Suppressor macrophage (primary cell): Measurements from ENCODE around the gene INTS6.
A peak's percentile ranks its signal among the peaks of the same experiment; 100 is the strongest.

Experiments
- DNase-seq, 4 experiments: peaks; one replicate each; pipeline ENCODE4 v3.0.0-alpha.2; 2020 to 2022

The INTS6 gene

DNA sequence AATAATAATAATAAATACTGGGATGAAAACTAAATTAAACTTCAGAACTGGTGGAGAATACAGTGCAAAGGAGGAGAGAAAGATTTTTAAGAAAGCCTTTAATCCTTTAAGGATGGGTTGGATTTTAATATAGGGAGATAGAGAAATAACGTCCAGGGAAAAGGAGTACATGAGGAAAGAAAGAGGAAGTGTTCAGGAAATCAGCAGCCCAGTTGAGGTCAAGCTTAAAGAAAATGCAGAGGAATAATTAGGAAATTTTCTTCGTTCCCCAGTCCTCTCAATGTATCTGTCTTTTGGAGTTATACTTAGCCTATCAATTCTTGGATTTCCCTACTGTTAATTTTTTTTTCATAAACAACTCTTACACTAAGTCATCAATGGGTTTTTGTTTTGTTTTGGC lies 47.7 kb downstream of the INTS6 start:
- DNase-seq, result peak in 3 of 4 experiments; percentile 5 to 35 (median 31)

DNA sequence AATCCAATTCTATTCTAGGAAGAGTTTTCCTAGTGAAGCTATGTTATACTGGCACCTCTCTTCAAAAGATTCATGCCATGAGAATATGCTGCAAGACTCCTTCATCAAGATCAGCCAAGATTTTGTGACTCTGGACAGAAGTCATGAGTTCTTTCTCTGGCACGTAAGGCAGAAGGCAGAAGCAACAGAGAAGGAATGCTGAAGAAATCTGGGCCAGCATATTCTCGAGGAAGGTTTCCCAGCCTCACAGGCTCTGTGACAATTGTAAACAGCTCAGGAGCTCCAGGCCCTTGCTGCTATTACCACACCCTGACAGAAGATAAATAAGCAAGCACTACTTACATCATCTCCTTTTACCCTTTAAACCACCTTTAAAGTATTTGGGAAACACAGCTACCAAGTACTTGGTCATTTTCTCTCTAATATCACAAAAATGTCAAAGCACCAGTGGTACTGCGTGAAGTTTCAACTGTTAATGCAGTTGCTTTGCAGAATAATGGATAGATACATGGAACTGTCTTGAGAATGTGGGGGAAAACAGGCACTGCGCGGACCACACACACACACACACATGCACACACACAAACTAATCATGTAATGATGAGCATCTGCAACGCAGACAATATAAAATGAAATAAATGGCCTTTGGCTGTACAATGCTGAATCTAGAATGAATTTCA lies 55.4 kb downstream of the INTS6 start:
- DNase-seq, result peak in 1 of 4 experiments; percentile 4

DNA sequence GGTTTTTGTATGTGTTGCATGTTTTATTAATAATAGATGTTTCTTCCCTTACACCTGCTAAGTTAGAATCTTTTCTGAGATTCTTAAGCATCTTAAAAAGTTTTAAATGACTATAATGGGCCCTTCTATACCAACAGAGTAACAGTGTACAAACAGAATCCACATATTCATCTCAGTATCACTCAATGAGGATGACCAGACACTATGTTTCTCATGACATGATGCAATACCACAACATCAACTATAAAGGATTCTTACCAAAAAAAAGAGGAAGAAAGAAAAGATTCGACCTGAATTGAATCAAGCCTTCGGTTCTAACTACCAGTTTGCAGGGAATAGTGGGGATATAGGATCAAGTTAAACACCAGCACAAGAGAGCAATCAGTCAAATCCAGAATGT lies 56.5 kb downstream of the INTS6 start:
- DNase-seq, result peak in 2 of 4 experiments; percentile 64 to 71

- DNase-seq, result no peak
Measured at GRCh38 chr13:51394724-51395123, 58.1 kb downstream of the INTS6 start.

GRCh38 chr13:51385114-51385513 lies 67.7 kb downstream of the INTS6 start:
- no peak for DNase-seq

GRCh38 chr13:51380269-51380668 lies 72.6 kb downstream of the INTS6 start:
- DNase-seq, result no peak

GRCh38 chr13:51373451-51373850 lies 79.4 kb downstream of the INTS6 start:
- no peak for DNase-seq

GRCh38 chr13:51371768-51372399 lies 81.0 kb downstream of the INTS6 start:
- no peak for DNase-seq

- DNase-seq, result no peak
Measured at GRCh38 chr13:51370811-51371210, 82.0 kb downstream of the INTS6 start.

DNA sequence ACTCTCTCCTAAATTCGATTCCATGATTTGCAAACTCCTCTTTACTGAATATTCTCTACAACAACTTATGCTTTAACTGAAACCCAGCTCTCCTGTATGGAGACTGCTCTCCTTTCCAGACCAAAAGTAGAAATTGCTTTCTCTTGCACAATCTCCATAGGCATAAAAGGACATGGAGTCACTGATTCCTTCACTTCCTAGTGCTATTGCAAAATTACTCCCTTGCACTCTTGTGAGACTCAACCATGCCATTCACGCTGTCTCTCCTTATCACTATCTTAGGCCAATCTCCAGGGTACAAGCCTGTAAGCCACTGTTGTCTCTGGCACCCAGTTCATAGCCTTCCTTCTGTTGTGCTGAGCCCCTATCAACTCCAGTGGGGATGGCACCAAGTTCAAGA lies 82.7 kb downstream of the INTS6 start:
- peak; percentile 26 to 72 (median 50) for DNase-seq

DNA sequence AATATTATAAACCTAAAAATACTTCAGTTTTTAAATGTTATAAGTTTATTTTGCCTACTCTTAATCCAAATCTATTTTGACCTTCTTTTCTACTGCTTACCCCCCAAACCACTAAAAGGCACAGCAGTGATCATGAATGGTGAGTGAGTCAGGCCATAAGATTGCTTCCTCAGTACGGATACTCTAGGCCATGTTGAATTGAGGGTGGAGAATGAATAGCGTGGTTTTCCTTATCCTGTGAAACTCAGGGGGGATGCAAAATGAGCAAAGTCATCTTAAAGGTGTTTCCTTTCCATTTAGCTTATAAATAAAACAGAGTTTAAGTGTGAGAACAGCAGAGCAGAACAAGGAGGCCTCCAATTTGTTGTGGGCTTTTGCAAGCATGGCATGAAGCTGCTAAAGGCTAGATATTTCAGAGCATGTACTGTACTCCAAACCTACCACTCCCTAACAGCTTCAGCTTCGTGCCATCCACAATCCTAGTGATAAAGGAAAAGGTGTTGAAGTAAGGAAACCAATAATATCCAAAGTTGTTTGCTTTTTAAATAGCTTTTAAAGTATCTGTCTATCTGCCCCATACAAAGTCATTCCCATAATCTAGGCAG lies 88.3 kb downstream of the INTS6 start:
- no peak for DNase-seq

GRCh38 chr13:51363625-51364024 lies 89.2 kb downstream of the INTS6 start:
- no peak for DNase-seq

- DNase-seq, result no peak
Measured at GRCh38 chr13:51361106-51361505, 91.7 kb downstream of the INTS6 start.

GRCh38 chr13:51360489-51360888 lies 92.3 kb downstream of the INTS6 start:
- DNase-seq, result no peak

DNA sequence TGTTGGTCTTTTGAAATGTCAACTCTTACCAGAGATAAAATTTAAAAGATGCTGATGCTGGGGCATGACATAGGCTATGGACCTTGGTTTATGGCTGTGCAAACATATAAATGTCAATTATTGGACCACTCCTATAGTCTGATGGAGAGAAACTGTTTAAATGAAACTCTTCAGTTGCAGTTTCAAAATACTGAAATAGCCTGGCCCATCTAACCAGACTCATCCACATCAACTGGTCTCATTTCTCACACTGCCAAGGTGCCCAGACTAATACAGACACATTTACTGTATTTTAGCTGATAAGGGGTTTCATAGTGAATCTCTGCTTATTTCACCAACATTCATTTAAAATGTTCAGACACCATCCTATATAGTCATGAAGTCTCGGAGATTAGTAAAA lies 93.5 kb downstream of the INTS6 start:
- no peak for DNase-seq

GRCh38 chr13:51357928-51358595 lies 94.8 kb downstream of the INTS6 start:
- DNase-seq, result no peak

DNA sequence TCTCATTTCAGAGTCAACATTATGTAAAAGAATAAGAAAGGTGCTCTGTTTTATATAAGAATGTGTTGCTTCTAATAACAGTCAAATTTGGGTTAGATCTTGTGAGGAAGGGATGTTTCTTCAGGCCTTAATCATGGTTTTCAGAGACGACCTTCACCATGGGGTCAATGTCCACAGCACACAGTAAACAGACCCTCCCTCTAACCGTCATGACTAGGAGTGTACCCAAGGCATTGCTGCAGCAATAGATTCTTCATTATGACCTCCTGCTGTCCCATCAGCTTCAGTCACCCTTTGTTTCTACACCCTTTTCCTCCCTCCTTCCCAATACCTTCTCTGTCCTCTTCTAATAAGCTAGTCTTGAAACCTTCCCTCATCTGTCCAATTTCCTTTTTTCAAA lies 97.6 kb downstream of the INTS6 start:
- DNase-seq, result no peak

DNA sequence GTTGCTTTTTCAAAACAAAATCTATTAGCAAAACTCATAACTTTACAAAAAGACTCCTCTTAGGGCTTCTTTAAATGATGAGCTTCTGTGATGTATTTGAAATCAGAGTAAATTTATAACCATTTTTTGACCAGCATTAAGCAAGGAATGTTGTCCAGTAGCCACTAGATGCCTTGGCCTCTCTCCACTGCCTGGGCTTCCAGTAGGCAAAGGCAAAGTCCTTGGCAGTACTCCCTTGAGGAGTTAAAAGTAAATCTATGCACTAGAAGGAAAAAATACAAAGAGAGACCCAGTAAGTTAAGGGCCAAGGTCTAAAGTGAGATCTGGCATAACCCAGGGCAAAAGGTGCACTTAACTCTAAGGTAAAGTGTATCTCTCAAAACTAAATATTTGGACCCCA lies 103.8 kb downstream of the INTS6 start:
- DNase-seq, result no peak

- no peak for DNase-seq
Measured at GRCh38 chr13:51348069-51348967, 104.5 kb downstream of the INTS6 start.

DNA sequence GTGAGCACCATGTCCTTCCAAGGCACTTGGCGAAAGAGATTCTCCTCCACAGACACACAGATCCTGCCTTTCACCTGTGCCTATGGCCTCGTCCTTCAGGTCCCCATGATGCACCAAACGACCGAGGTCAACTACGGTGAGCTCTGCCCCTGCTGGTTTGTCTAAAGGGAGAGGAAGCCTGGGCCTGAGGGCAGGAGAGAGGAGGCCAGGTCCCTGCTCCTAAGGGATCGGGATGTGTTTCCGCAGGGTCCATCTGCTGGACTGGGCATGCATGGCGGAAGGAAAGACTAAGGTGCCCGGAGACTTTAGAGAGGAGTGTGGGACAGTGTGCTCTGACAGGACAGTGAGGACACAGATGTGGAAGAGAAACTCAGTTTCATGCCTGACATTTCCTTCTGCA lies 105.7 kb downstream of the INTS6 start:
- DNase-seq, result no peak

DNA sequence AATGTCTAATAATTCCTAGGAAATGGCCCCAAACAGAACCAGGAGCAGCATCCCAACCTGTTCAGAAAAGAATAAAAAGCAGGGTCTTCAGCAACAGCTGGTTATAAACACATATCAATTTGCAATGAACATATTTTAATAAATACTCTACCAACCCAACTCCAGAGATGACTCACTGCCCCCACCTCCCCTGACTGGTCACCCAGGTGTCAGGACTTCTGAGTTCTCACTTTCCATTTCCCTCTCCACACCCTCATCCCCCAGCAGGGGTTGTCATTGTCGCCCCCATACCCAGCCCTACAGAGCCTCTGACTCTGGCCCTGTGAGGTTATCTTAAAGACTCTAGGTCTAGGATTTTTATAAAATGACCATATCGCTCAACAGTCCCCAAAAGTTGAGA lies 106.4 kb downstream of the INTS6 start:
- no peak for DNase-seq

DNA sequence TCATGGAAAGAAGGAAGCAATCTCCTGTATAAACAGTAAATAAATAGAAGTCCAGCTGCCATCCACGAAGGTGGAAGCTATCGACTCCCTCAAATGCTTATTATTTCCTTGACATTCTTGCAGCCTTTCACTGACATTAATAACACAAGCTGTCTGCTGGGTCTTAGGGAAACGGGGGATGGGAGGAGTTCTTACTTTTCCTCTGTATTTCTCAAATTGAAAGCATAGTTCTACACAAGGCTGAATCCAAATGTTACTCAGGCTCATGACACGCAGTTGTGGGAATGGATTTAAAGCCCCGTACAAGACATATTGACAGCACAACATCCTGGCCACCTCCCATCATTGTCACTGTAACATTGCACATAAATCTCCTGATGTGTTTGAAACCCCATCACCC lies 109.4 kb downstream of the INTS6 start:
- DNase-seq, result no peak

GRCh38 chr13:51342706-51343105 lies 110.1 kb downstream of the INTS6 start:
- peak in 1 of 4 experiments; percentile 3 for DNase-seq
